Right hindlimb (tissue), 1 donor: ENCODE data around the gene SARDH.

Experiments
- DNase-seq: peaks from one replicate; pipeline ENCODE4 v3.0.0-alpha.2; 2018

SARDH gene

DNA sequence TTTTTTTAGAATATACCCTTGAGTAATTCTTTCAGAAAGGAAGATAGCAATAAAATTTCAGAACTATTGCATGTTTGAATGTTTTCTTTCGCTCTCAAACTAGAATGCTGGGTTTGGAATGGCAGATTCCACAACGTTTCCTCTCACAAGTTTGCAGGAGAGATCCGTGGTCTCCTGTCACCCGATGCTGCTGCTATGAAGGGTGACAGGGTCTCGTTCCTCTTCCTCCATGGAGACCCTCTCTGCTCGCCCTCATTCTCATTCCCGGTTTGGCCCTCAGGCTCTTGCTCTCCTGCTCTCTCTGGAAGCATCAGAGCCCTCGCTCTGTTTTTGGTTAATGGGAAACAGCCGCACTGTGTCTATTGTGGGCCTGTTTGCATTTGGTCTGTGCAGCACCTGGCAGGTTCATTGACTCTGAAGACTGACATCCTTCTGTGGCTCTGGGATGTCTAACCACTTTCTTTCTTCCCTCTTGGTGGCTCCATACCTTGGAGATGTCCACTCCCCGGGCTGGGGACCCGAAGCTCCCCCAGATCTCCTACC is 116.4 kb downstream of the SARDH start:
- no peak for DNase-seq

DNA sequence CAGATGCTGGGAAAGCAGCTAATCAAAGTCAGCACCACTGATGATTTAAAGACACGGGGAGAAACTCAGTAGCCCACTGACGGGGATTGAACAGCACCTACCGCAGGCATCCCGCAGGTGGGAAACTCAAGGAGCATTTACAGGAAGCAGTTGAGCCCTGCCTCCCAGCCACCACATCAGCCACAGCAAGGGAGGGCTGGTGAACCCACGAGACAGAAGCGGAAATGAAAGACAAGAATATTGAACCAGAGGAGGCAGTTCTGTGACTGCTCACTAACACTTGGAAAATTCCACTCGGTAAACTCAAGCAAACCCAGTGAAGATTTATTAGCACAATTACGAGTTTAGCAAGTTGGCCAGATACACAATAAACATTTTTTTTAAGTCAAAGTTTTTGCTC is 118.4 kb downstream of the SARDH start:
- no peak for DNase-seq

DNA sequence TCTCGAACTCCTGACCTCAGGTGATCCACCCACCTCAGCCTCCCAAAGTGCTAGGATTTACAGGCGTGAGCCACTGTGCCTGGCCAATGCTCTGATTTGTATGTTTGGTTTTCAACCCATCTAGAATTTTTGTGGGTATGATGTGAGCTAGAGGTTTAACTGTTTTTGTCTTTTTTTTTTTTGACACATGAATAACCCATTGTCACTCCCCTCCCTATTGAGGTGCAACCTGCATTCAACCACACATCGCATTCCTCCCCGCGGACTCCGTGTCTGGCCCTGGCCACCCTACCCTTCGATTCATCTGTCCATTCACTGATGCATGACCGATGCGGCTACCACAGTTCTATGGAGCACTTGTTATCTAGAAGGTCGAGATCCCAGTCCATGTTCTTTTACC is 119.4 kb downstream of the SARDH start:
- no peak for DNase-seq

DNA sequence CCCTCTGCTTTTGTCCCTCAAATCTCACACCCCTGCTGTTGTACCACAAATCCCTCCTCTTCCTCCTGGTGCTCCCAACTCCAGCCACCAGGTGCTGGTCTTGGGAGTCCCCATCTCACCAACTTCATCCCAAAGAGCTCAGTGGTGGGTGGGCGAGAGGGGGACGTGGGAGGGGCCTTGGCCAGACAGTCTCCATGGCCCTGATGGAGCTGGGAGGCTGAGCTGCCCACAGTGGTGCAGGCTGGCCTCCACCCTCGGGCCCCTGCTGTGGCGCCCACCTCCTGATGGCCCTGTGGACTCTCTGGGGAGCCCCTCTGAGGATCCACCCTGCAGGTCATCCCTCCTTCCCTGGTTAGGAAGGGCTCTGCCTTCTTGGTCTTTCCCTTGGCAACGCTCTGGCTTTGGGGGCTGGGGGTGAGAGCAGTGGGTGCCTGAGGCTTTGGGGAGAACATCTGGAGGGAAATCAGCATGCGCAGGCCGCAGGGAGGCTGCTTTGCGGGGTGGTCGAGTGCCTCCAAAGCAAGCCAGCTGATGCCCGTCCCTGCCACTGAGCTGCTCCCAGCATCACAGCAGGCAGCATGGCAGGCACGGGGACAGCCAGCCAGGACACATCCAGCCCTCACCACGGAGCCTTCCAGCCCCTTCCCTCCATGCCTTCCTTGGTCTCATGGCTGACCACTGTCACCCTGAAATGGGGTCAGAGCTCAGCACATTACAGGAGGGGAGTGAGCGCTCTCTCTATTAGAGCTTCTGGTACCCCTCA is 121.3 kb downstream of the SARDH start:
- DNase-seq = no peak

DNA sequence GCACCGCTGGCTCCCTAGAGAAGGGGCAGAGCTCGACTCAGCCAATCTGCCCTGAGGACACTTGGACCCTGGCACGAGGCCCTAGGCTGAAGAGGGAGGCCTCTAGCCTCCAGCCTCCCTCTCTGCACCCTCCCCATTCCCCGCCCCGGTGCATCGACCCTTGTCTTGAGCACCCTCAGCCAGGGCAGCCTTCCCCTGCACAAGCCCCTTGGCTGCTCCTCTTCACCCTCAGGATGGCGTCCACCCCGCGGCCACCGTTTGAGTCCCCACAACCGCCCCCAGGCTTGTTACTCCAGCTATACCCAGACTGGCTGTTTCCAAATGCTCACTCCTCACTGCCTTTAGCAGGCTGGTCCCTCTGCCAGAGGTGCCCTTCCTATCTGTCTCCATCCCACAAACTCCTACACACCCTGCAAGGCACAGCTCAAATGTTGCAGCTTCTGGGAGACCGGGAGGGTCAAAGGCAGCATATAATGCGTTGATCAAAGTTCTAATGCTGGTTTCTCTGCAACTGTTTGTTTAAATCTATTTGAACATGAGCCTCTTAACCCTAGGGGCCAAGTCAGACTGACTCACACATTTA is 122.5 kb downstream of the SARDH start:
- DNase-seq = no peak

DNA sequence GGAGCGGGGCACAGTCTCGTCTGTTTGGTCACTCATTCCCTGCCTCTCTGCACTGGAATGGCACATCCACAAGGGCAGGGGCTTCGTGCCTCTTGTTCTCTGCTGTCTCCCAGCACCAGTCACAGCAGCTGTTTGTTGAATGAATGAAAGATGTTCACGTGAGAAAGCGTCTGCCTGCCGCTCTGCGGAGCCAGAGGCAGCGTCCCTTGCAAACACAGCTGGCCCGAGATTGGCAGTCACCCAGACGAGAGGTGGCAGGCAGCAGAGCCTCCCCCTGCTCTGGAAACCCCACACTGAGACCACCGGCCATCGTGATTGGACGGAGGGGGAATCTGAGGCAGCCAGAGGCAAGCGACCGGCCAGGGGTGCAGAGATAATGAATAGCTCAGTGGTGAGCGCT is 123.0 kb downstream of the SARDH start:
- no peak for DNase-seq

DNA sequence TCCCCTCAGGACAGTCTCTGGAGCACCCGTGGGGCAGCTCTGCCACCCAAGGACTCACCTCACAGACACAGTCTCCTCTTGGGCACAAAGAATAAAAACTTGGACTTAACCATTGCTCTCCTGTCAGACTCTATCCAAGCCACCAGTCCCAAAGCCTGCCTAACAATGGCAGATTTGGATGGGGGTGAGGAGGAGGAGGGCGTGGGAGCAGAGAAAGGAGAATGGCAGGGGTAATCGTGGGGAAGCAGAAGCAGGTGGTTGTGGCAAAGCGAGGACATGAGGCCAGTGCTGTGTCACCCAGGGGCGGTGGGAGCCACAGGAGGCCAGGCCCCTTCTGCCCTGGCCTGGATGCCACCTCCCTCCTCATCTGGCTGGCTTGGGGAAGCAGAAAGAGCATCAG is 123.5 kb downstream of the SARDH start:
- no peak for DNase-seq

DNA sequence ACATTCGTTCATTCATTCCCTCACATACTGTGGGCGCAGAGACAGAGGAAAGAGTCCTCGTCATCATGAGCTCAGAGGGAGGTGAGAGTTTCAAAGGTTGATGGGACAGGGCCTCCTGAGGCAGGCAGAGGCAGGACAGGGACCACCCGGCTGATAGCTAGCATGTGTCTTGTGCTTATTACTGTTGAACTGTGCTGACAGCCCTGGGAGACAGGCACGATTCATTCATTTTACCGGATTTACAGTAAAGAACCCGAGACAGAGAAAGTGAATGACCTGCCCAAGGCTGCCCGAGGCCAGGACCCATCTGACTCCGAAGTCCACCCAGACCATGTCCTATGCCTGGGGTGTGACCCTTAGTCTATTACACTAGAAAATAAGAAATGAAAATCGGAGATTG is 124.1 kb downstream of the SARDH start:
- DNase-seq = no peak
